HepG2 (cell line): Measurements from ENCODE around the gene AFF1. TPM values are rescaled to one million over a fixed set of nuclear protein-coding genes. Genes with fewer than 3 reads are reported as not detected.

Source experiments
- ATRX ChIP-seq: sonication (generic); formaldehyde crosslinking; IDR thresholded peaks from 2 replicates; pipeline ENCODE4 v1.4.0; 2020; ENCODE audit warnings: missing genetic modification reagents, borderline replicate concordance
- CEBPG ChIP-seq: IDR thresholded peaks from 2 replicates; pipeline ENCODE4 v1.6.1; 2016
- CREB1 ChIP-seq, 2 experiments: fragments of 450-650 bp in 1 of 2; IDR thresholded peaks; 2 replicates each; pipeline ENCODE4 v1.6.1; 2016 to 2017; ENCODE audit warnings: control low read depth in 1 of 2, mild to moderate bottlenecking in 1 of 2, missing compliant biosample characterization in 1 of 2, missing genetic modification characterization in 1 of 2
- DNMT3B ChIP-seq: conservative IDR thresholded peaks from 2 replicates; pipeline ENCODE4 v1.6.1; 2016; ENCODE audit warnings: missing biosample characterization, control low read depth
- EED ChIP-seq: sonication (generic); formaldehyde crosslinking; IDR thresholded peaks from 2 replicates; pipeline ENCODE4 v1.5.0; 2020; ENCODE audit warnings: mild to moderate bottlenecking, missing genetic modification reagents
- FOSL1 ChIP-seq: sonication (generic); formaldehyde crosslinking; IDR thresholded peaks from 2 replicates; pipeline ENCODE4 v1.9.0; 2021; ENCODE audit warnings: missing genetic modification reagents, borderline replicate concordance
- FOXA1 ChIP-seq, 2 experiments: fragments of 450-650 bp in 1 of 2; sonication (generic) in 1 of 2; formaldehyde crosslinking in 1 of 2; IDR thresholded peaks; 2 replicates each; pipeline versions ENCODE4 v1.4.0 to v1.6.1; 2016 to 2020; ENCODE audit warnings: missing genetic modification reagents in 1 of 2
- GATAD2A ChIP-seq: IDR thresholded peaks from 2 replicates; pipeline ENCODE4 v1.6.1; 2016
- MED1 ChIP-seq: sonication (generic); formaldehyde crosslinking; IDR thresholded peaks from 2 replicates; pipeline ENCODE4 v1.4.0; 2020; ENCODE audit warnings: missing genetic modification reagents
- MXD4 ChIP-seq: IDR thresholded peaks from 2 replicates; pipeline ENCODE4 v1.6.1; 2016; ENCODE audit warnings: mild to moderate bottlenecking, missing biosample characterization, missing genetic modification reagents
- NR3C1 ChIP-seq: sonication (generic); formaldehyde crosslinking; IDR thresholded peaks from 2 replicates; pipeline ENCODE4 v1.4.0; 2020; ENCODE audit warnings: missing genetic modification reagents
- PRDM10 ChIP-seq: sonication (generic); formaldehyde crosslinking; IDR thresholded peaks from 2 replicates; pipeline ENCODE4 v1.4.0; 2020; ENCODE audit warnings: low read depth, missing genetic modification reagents
- RAD21 ChIP-seq: fragments of 450-650 bp; formaldehyde crosslinking; IDR thresholded peaks from 2 replicates; pipeline ENCODE4 v1.5.0; 2020; ENCODE audit warnings: mild to moderate bottlenecking
- ZNF3 ChIP-seq: IDR thresholded peaks from 2 replicates; pipeline ENCODE4 v1.7.0; 2017; ENCODE audit warnings: inconsistent platforms
- ZNF644 ChIP-seq: IDR thresholded peaks from 2 replicates; pipeline ENCODE4 v1.6.1; 2016; ENCODE audit warnings: low read depth
- ZNF776 ChIP-seq: sonication (generic); formaldehyde crosslinking; IDR thresholded peaks from 2 replicates; pipeline ENCODE4 v1.4.0; 2020; ENCODE audit warnings: mild to moderate bottlenecking, missing genetic modification reagents
- polyA plus RNA-seq, 8 experiments: library from polyadenylated mRNA; depleted of rRNA in 3 of 8; stranded (reverse) in 7 of 8; unstranded in 1 of 8; fragments of >200 nt; fragmentation: Illumina TruSeq in 4 of 8; extraction: Trizol in 4 of 8; gene quantifications; 2 replicates each; pipeline versions ENCODE4 v1.2.1 to v1.2.3, GENCODE V29; 2011 to 2016; ENCODE audit warnings: low read depth in 4 of 8, missing spikeins in 1 of 8, mixed read lengths in 1 of 8; ENCODE audit not compliant: insufficient read depth in 1 of 8
- total RNA-seq, 5 experiments: library from RNA; depleted of rRNA; stranded (reverse); fragments of >200 nt; fragmentation: Illumina TruSeq; extraction: Trizol; gene quantifications; 2 replicates each; pipeline ENCODE4 v1.2.3, GENCODE V29; 2016; ENCODE audit warnings: low read depth in 1 of 5
- TF ChIP-seq, protein P1 (sequence below): sonication (generic); formaldehyde crosslinking; IDR thresholded peaks from 2 replicates; pipeline ENCODE4 v1.5.1; 2020; ENCODE audit warnings: mild to moderate bottlenecking, missing genetic modification reagents, borderline replicate concordance
- TF ChIP-seq, protein P2 (sequence below): sonication (generic); formaldehyde crosslinking; IDR thresholded peaks from 2 replicates; pipeline ENCODE4 v1.4.0; 2020; ENCODE audit warnings: mild to moderate bottlenecking, missing genetic modification reagents

The AFF1 gene
- total and polyA plus RNA-seq, 2 of the 13 experiments (the other 11 are each of a cell fraction or from before 2014, with no cell fraction given) = 15.5 to 15.9 TPM

DNA sequence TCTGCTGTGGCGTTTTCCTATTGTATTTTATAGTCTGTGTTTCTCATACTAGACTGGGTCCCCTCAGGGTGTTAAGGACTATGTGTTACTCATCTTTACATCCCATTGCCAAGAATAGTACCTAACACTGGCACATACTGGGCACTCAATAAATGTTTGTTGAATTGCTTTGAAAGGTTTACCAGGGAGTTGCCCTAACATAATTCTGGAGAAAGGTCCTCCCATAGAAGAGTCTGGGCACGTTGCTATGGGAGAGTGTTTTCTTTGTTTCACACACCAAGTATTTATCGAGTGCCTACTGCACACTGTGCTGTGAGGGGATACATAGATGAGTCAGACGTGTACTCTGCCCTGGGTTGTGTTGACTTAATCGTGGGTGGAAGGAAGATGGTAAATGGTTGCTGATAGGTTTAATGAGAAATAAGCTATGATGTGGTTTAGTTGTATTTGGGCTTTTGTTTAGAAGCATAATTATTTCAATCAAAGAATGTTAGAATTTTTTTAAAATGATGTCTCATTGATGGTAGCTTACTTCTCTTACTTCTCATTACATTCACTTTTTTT lies 42.9 kb downstream of the AFF1 start (continued):
- TF ChIP-seq, protein P1, sequence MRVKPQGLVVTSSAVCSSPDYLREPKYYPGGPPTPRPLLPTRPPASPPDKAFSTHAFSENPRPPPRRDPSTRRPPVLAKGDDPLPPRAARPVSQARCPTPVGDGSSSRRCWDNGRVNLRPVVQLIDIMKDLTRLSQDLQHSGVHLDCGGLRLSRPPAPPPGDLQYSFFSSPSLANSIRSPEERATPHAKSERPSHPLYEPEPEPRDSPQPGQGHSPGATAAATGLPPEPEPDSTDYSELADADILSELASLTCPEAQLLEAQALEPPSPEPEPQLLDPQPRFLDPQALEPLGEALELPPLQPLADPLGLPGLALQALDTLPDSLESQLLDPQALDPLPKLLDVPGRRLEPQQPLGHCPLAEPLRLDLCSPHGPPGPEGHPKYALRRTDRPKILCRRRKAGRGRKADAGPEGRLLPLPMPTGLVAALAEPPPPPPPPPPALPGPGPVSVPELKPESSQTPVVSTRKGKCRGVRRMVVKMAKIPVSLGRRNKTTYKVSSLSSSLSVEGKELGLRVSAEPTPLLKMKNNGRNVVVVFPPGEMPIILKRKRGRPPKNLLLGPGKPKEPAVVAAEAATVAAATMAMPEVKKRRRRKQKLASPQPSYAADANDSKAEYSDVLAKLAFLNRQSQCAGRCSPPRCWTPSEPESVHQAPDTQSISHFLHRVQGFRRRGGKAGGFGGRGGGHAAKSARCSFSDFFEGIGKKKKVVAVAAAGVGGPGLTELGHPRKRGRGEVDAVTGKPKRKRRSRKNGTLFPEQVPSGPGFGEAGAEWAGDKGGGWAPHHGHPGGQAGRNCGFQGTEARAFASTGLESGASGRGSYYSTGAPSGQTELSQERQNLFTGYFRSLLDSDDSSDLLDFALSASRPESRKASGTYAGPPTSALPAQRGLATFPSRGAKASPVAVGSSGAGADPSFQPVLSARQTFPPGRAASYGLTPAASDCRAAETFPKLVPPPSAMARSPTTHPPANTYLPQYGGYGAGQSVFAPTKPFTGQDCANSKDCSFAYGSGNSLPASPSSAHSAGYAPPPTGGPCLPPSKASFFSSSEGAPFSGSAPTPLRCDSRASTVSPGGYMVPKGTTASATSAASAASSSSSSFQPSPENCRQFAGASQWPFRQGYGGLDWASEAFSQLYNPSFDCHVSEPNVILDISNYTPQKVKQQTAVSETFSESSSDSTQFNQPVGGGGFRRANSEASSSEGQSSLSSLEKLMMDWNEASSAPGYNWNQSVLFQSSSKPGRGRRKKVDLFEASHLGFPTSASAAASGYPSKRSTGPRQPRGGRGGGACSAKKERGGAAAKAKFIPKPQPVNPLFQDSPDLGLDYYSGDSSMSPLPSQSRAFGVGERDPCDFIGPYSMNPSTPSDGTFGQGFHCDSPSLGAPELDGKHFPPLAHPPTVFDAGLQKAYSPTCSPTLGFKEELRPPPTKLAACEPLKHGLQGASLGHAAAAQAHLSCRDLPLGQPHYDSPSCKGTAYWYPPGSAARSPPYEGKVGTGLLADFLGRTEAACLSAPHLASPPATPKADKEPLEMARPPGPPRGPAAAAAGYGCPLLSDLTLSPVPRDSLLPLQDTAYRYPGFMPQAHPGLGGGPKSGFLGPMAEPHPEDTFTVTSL = peak; percentile 96
- TF ChIP-seq MED1 (CRISPR knock-in tag) = peak; percentile 90
- TF ChIP-seq DNMT3B = 0 out of 2 replicates have a peak, but pooled peaks have one; percentile 78
- TF ChIP-seq GATAD2A (CRISPR knock-in tag) = peak; percentile 97
- no peak for TF ChIP-seq RAD21 (CRISPR knock-in tag)
- TF ChIP-seq FOSL1 = peak; percentile 98
- TF ChIP-seq FOXA1 (IDR thresholded peaks at IDR 0.05) = peak; percentile 89
- peak; percentile 98 for TF ChIP-seq FOXA1 (CRISPR knock-in tag; IDR thresholded peaks at IDR 0.05)
- TF ChIP-seq ATRX (CRISPR knock-in tag) = no peak
- TF ChIP-seq ZNF3 (CRISPR knock-in tag) = 0 out of 2 replicates have a peak, but pooled peaks have one; percentile 15
- no peak for TF ChIP-seq EED (CRISPR knock-in tag)
- 0 out of 2 replicates have a peak, but pooled peaks have one; percentile 45 for TF ChIP-seq CEBPG (CRISPR knock-in tag)
- no peak for TF ChIP-seq ZNF776
- peak; percentile 60; the same call in 1 of the 2 replicates for TF ChIP-seq ZNF644 (CRISPR knock-in tag)
- peak; percentile 50; the same call in 1 of the 2 replicates for TF ChIP-seq CREB1 (IDR thresholded peaks at IDR 0.05)
- peak; percentile 72 for TF ChIP-seq CREB1 (CRISPR knock-in tag; IDR thresholded peaks at IDR 0.05)
- TF ChIP-seq NR3C1 = no peak
- TF ChIP-seq PRDM10 (CRISPR knock-in tag) = peak; percentile 78; the same call in 1 of the 2 replicates
- TF ChIP-seq, protein P2, sequence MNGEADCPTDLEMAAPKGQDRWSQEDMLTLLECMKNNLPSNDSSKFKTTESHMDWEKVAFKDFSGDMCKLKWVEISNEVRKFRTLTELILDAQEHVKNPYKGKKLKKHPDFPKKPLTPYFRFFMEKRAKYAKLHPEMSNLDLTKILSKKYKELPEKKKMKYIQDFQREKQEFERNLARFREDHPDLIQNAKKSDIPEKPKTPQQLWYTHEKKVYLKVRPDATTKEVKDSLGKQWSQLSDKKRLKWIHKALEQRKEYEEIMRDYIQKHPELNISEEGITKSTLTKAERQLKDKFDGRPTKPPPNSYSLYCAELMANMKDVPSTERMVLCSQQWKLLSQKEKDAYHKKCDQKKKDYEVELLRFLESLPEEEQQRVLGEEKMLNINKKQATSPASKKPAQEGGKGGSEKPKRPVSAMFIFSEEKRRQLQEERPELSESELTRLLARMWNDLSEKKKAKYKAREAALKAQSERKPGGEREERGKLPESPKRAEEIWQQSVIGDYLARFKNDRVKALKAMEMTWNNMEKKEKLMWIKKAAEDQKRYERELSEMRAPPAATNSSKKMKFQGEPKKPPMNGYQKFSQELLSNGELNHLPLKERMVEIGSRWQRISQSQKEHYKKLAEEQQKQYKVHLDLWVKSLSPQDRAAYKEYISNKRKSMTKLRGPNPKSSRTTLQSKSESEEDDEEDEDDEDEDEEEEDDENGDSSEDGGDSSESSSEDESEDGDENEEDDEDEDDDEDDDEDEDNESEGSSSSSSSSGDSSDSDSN (CRISPR knock-in tag) = no peak
- TF ChIP-seq MXD4 (CRISPR knock-in tag) = no peak
